GM23338 (cell line): Measurements from ENCODE around the gene CHD5. TPM values are rescaled to one million over a fixed set of nuclear protein-coding genes. Genes with fewer than 3 reads are reported as not detected.

ENCODE experiments used
- ATAC-seq: fragments of 200-7000 bp; cut with Tn5 transposase; 3 replicates; pipeline ENCODE4 v1.9.1; 2020
- DNase-seq: peaks from one replicate; pipeline ENCODE4 v3.0.0-alpha.2; 2015; ENCODE audit warnings: low spot score
- H2AFZ ChIP-seq: fragments of 200-600 bp; sonication (generic); 2 replicates; pipeline ENCODE4 v1.8.0; 2016; ENCODE audit warnings: antibody characterized with exemption, mild to moderate bottlenecking, moderate library complexity
- H3F3A ChIP-seq: fragments of 200-600 bp; sonication (generic); replicated peaks from 2 replicates; pipeline ENCODE4 v1.8.0; 2017; ENCODE audit warnings: antibody characterized with exemption, mixed run types, low read depth
- H3K27ac ChIP-seq: fragments of 200-600 bp; sonication (generic); 2 replicates; pipeline ENCODE4 v1.6.1; 2016; ENCODE audit warnings: low read depth
- H3K27me3 ChIP-seq: fragments of 200-600 bp; sonication (generic); 2 replicates; pipeline ENCODE4 v1.8.0; 2016; ENCODE audit warnings: mild to moderate bottlenecking, mixed run types, moderate library complexity; ENCODE audit not compliant: insufficient read depth
- H3K36me3 ChIP-seq: fragments of 200-600 bp; sonication (generic); 2 replicates; pipeline ENCODE4 v1.8.0; 2016; ENCODE audit warnings: mild to moderate bottlenecking; ENCODE audit not compliant: insufficient read depth
- H3K4me1 ChIP-seq: fragments of 200-600 bp; sonication (generic); 2 replicates; pipeline ENCODE4 v1.8.0; 2016; ENCODE audit warnings: mild to moderate bottlenecking, moderate library complexity; ENCODE audit not compliant: insufficient read depth
- H3K4me2 ChIP-seq: fragments of 200-600 bp; sonication (generic); 2 replicates; pipeline ENCODE4 v1.7.1; 2017; ENCODE audit warnings: mixed run types
- H3K4me3 ChIP-seq: fragments of 200-600 bp; sonication (generic); 2 replicates; pipeline ENCODE4 v1.6.1; 2016; ENCODE audit warnings: mixed run types
- H3K79me2 ChIP-seq: fragments of 200-600 bp; sonication (generic); replicated peaks from 2 replicates; pipeline ENCODE4 v1.8.0; 2017; ENCODE audit warnings: mild to moderate bottlenecking; ENCODE audit not compliant: insufficient read depth
- H3K9me2 ChIP-seq: fragments of 200-600 bp; sonication (generic); 2 replicates; pipeline ENCODE4 v1.8.0; 2017; ENCODE audit not compliant: insufficient read depth
- H4K20me1 ChIP-seq: fragments of 200-600 bp; sonication (generic); replicated peaks from 2 replicates; pipeline ENCODE4 v1.8.0; 2017; ENCODE audit warnings: mild to moderate bottlenecking; ENCODE audit not compliant: insufficient read depth
- H3K27ac Mint-ChIP-seq: 2 replicates; pipeline ENCODE4 v1.8.0; 2020; ENCODE audit warnings: inconsistent platforms, mild to moderate bottlenecking, moderate library complexity, mixed read lengths
- H3K27me3 Mint-ChIP-seq: 3 replicates; pipeline ENCODE4 v1.8.0; 2022; ENCODE audit warnings: low read depth, mild to moderate bottlenecking, moderate library complexity, mixed read lengths, inconsistent platforms; ENCODE audit not compliant: insufficient read depth, poor library complexity
- H3K36me3 Mint-ChIP-seq: 3 replicates; pipeline ENCODE4 v1.8.0; 2021; ENCODE audit warnings: low read depth, mild to moderate bottlenecking, inconsistent platforms, moderate library complexity, mixed read lengths
- H3K4me1 Mint-ChIP-seq: 3 replicates; pipeline ENCODE4 v1.8.0; 2020; ENCODE audit warnings: mild to moderate bottlenecking, inconsistent platforms, mixed read lengths
- H3K4me3 Mint-ChIP-seq: 3 replicates; pipeline ENCODE4 v1.8.0; 2021; ENCODE audit warnings: moderate library complexity, mild to moderate bottlenecking, inconsistent platforms, mixed read lengths
- H3K9me3 Mint-ChIP-seq: 3 replicates; pipeline ENCODE4 v1.8.0; 2020; ENCODE audit warnings: moderate library complexity, mild to moderate bottlenecking, inconsistent platforms, mixed read lengths
- CTCF ChIP-seq, 2 experiments: fragments of 200-600 bp in 1 of 2; sonication (generic) in 1 of 2; conservative IDR thresholded peaks; 2 replicates each; pipeline versions ENCODE4 v1.5.1 to v1.6.1; 2016 to 2017; ENCODE audit warnings: antibody characterized with exemption in 2 of 2, low read depth in 2 of 2, mild to moderate bottlenecking in 2 of 2, moderate library complexity in 1 of 2
- ETS1 ChIP-seq: IDR thresholded peaks from 2 replicates; pipeline ENCODE4 v1.6.1; 2016; ENCODE audit warnings: antibody characterized with exemption
- EZH2 ChIP-seq: fragments of 200-600 bp; sonication (generic); IDR thresholded peaks from one replicate; pipeline ENCODE4 v1.8.0; 2017; ENCODE audit warnings: antibody characterized with exemption, mild to moderate bottlenecking, low read depth; ENCODE audit not compliant: unreplicated experiment
- EZH2phosphoT487 ChIP-seq: fragments of 200-600 bp; sonication (generic); IDR thresholded peaks from one replicate; pipeline ENCODE4 v1.8.1; 2018; ENCODE audit warnings: antibody characterized with exemption; ENCODE audit not compliant: unreplicated experiment
- JUNB ChIP-seq: IDR thresholded peaks from one replicate; pipeline ENCODE4 v1.6.1; 2016; ENCODE audit warnings: antibody characterized with exemption; ENCODE audit not compliant: unreplicated experiment
- NANOG ChIP-seq: IDR thresholded peaks from 2 replicates; pipeline ENCODE4 v1.6.1; 2016; ENCODE audit warnings: antibody characterized with exemption, borderline replicate concordance
- POLR2AphosphoS5 ChIP-seq: IDR thresholded peaks from 2 replicates; pipeline ENCODE4 v1.6.1; 2016; ENCODE audit warnings: antibody characterized with exemption, low read depth
- REST ChIP-seq: IDR thresholded peaks from one replicate; pipeline ENCODE4 v1.6.1; 2018; ENCODE audit warnings: antibody characterized with exemption; ENCODE audit not compliant: unreplicated experiment
- STAT1 ChIP-seq: IDR thresholded peaks from one replicate; pipeline ENCODE4 v1.6.1; 2016; ENCODE audit warnings: antibody characterized with exemption; ENCODE audit not compliant: unreplicated experiment
- ZNF114 ChIP-seq: fragments of 250-450 bp; sonication (Bioruptor Pico); IDR thresholded peaks from 2 replicates; pipeline ENCODE4 v1.5.0; 2020; ENCODE audit warnings: mild to moderate bottlenecking, moderate library complexity
- ZNF331 ChIP-seq: fragments of 250-450 bp; sonication (Bioruptor Pico); IDR thresholded peaks from 2 replicates; pipeline ENCODE4 v1.5.0; 2020; ENCODE audit warnings: low read depth, mild to moderate bottlenecking, moderate library complexity
- polyA plus RNA-seq: library from polyadenylated mRNA; unstranded; fragments of >200 nt; fragmentation: Nextera tagmentation; extraction: Ambion mirVana; gene quantifications from 2 replicates; pipeline ENCODE4 v1.2.1, GENCODE V29; 2016
- total RNA-seq: library from RNA; depleted of rRNA; stranded (reverse); fragments of >200 nt; shearing (Covaris generic); gene quantifications from 2 replicates; pipeline ENCODE4 v1.2.3, GENCODE V29; 2014

Gene CHD5
- total and polyA plus RNA-seq, 2 experiments from 2014 or later, result 0.32 to 1.0 TPM

- H3K4me3 ChIP-seq, result no peak overlapping the region
- peaks cover 3% of the 10 kb centered on the region for H3K27me3 Mint-ChIP-seq
- H2AFZ ChIP-seq, result no peak overlapping the region; the same call in 1 of the 2 replicates
- no peak overlapping the region; the same call in 1 of the 2 replicates for H3K27ac ChIP-seq
- TF ChIP-seq EZH2phosphoT487, result no peak
- TF ChIP-seq ZNF114 (CRISPR knock-in tag), result no peak
- no peak for TF ChIP-seq ZNF331 (CRISPR knock-in tag)
- TF ChIP-seq STAT1, result no peak
- TF ChIP-seq ETS1, result no peak
- no peak for TF ChIP-seq POLR2AphosphoS5
- TF ChIP-seq JUNB, result no peak
- H3K4me2 ChIP-seq, result no peak overlapping the region
- H3K4me3 Mint-ChIP-seq, result no peak overlapping the region
- H3K9me2 ChIP-seq, result no peaks in the 10 kb centered on the region
- no peaks in the 10 kb centered on the region for H3K36me3 ChIP-seq
- 0 out of 2 replicates have a peak, but pooled peaks cover 2% of the 10 kb centered on the region for H3F3A ChIP-seq
- no peaks in the 10 kb centered on the region for H3K9me3 Mint-ChIP-seq
- no peak for ATAC-seq
- H3K4me1 ChIP-seq, result no peaks in the 10 kb centered on the region
- no peaks in the 10 kb centered on the region for H4K20me1 ChIP-seq
- H3K27me3 ChIP-seq, result no peaks in the 10 kb centered on the region
- no peak for DNase-seq
- no peaks in the 10 kb centered on the region for H3K36me3 Mint-ChIP-seq
- no peak overlapping the region for H3K27ac Mint-ChIP-seq
- no peaks in the 10 kb centered on the region for H3K79me2 ChIP-seq
- H3K4me1 Mint-ChIP-seq, result peaks cover 15% of the 10 kb centered on the region
These were observed 96.2 kb downstream of the CHD5 start for GRCh38 chr1:6083801-6084446.

- Histone ChIP-seq H3K4me3 (no peak overlapping the region), H3K27ac (no peak overlapping the region; the same call in 1 of the 2 replicates), H3K9me2 (no peaks in the 10 kb centered on the region), H4K20me1 (no peaks in the 10 kb centered on the region), H3K4me2 (no peak overlapping the region), H3K4me1 (no peaks in the 10 kb centered on the region), H2AFZ (no peak overlapping the region; the same call in 1 of the 2 replicates), H3K36me3 (no peaks in the 10 kb centered on the region), H3F3A (0 out of 2 replicates have a peak, but pooled peaks cover 2% of the 10 kb centered on the region), H3K79me2 (no peaks in the 10 kb centered on the region), H3K27me3 (no peaks in the 10 kb centered on the region)
- Mint-ChIP-seq H3K27ac (no peak overlapping the region; the same call in 1 of the 2 replicates), H3K27me3 (peaks cover 3% of the 10 kb centered on the region), H3K9me3 (no peaks in the 10 kb centered on the region), H3K4me1 (peaks cover 19% of the 10 kb centered on the region), H3K4me3 (no peak overlapping the region), H3K36me3 (no peaks in the 10 kb centered on the region)
- TF ChIP-seq NANOG, result no peak
- no peak for TF ChIP-seq EZH2
- no peak for TF ChIP-seq POLR2AphosphoS5
- TF ChIP-seq REST, result no peak
- TF ChIP-seq ZNF114 (CRISPR knock-in tag), result no peak
- TF ChIP-seq CTCF (conservative IDR thresholded peaks at IDR 0.05; ENCODE audit: low read depth in 2 of 2), result no peak
- TF ChIP-seq STAT1, result no peak
- TF ChIP-seq ETS1, result no peak
- DNase-seq (no peak), ATAC-seq (no peak)
These were observed 96.7 kb downstream of the CHD5 start for GRCh38 chr1:6083385-6083784.
